K562 (cell line): Measurements from ENCODE around the gene VPS37D. TPM values are rescaled to one million over a fixed set of nuclear protein-coding genes. Genes with fewer than 3 reads are reported as not detected.

Experiments
- BRCA1 ChIP-seq, 2 experiments: fragments of 450-650 bp in 1 of 2; sonication (generic) in 1 of 2; formaldehyde crosslinking in 1 of 2; IDR thresholded peaks; 2 replicates each; pipeline versions ENCODE4 v1.5.0 to v1.6.1; 2017 to 2020; ENCODE audit warnings: mild to moderate bottlenecking in 1 of 2, missing genetic modification reagents in 1 of 2
- CHD7 ChIP-seq: fragments of 200-600 bp; sonication (generic); IDR thresholded peaks from one replicate; pipeline ENCODE4 v1.6.1; 2012; ENCODE audit warnings: mild to moderate bottlenecking, low read depth, low read length, inconsistent platforms
- CTBP1 ChIP-seq: fragments of 450-650 bp; IDR thresholded peaks from 2 replicates; pipeline ENCODE4 v1.6.1; 2016; ENCODE audit warnings: borderline replicate concordance
- FOXK2 ChIP-seq, 2 experiments: fragments of 450-650 bp; IDR thresholded peaks in 1 of 2; conservative IDR thresholded peaks in 1 of 2; 2 replicates each; pipeline ENCODE4 v1.6.1; 2016; ENCODE audit warnings: low read depth in 2 of 2, mild to moderate bottlenecking in 1 of 2
- HIVEP1 ChIP-seq: fragments of 250-450 bp; sonication (Bioruptor Pico); IDR thresholded peaks from 2 replicates; pipeline ENCODE4 v1.4.0; 2020; ENCODE audit warnings: mild to moderate bottlenecking
- KLF1 ChIP-seq: fragments of 450-650 bp; IDR thresholded peaks from 2 replicates; pipeline ENCODE4 v1.6.1; 2016; ENCODE audit warnings: missing genetic modification characterization, missing compliant biosample characterization
- MAZ ChIP-seq, 2 experiments: fragments of 450-650 bp in 1 of 2; sonication (generic) in 1 of 2; formaldehyde crosslinking; IDR thresholded peaks in 1 of 2; conservative IDR thresholded peaks in 1 of 2; 2 replicates each; pipeline versions ENCODE4 v1.4.0 to v1.5.0; 2020; ENCODE audit warnings: mild to moderate bottlenecking in 1 of 2, missing genetic modification reagents in 1 of 2
- NFIC ChIP-seq: fragments of 450-650 bp; IDR thresholded peaks from 2 replicates; pipeline ENCODE4 v1.6.1; 2017; ENCODE audit warnings: mild to moderate bottlenecking, inconsistent platforms
- RBM17 ChIP-seq: fragments of 200-400 bp; formaldehyde crosslinking; IDR thresholded peaks from 2 replicates; pipeline ENCODE4 v1.6.1; 2017; ENCODE audit warnings: low read depth, mild to moderate bottlenecking, low read length, borderline replicate concordance
- RCOR1 ChIP-seq, 2 experiments: IDR thresholded peaks; 2 replicates each; pipeline ENCODE4 v1.6.1; 2012; ENCODE audit warnings: low read depth in 2 of 2, low read length in 2 of 2, borderline replicate concordance in 1 of 2, improper control_type of control experiment in 1 of 2
- RHOXF2B ChIP-seq: fragments of 250-450 bp; sonication (Bioruptor Pico); conservative IDR thresholded peaks from 2 replicates; pipeline ENCODE4 v1.5.1; 2021
- SMARCE1 ChIP-seq: fragments of 450-650 bp; IDR thresholded peaks from 2 replicates; pipeline ENCODE4 v1.7.1; 2016; ENCODE audit warnings: mild to moderate bottlenecking
- SP1 ChIP-seq: sonication (generic); formaldehyde crosslinking; IDR thresholded peaks from 2 replicates; pipeline ENCODE4 v1.8.1; 2022; ENCODE audit warnings: mild to moderate bottlenecking, missing genetic modification reagents
- TCF7 ChIP-seq: sonication (generic); IDR thresholded peaks from 2 replicates; pipeline ENCODE4 v1.6.1; 2016; ENCODE audit warnings: antibody characterized with exemption, borderline replicate concordance
- USF2 ChIP-seq: sonication (generic); formaldehyde crosslinking; IDR thresholded peaks from 2 replicates; pipeline ENCODE4 v1.5.0; 2020; ENCODE audit warnings: missing genetic modification reagents
- ZNF165 ChIP-seq: fragments of 250-450 bp; sonication (Bioruptor Pico); IDR thresholded peaks from 2 replicates; pipeline ENCODE4 v1.4.0; 2020; ENCODE audit warnings: borderline replicate concordance
- ZNF780A ChIP-seq: fragments of 250-450 bp; sonication (Bioruptor Pico); IDR thresholded peaks from 2 replicates; pipeline ENCODE4 v1.5.0; 2021; ENCODE audit warnings: mild to moderate bottlenecking
- polyA plus RNA-seq, 8 experiments: library from polyadenylated mRNA; depleted of rRNA in 4 of 8; stranded (reverse) in 5 of 8; unstranded in 3 of 8; fragments of >200 nt; fragmentation: Nextera tagmentation in 2 of 8; fragmentation: Illumina TruSeq in 1 of 8; extraction: Ambion mirVana in 2 of 8; extraction: Trizol in 1 of 8; gene quantifications; 2 replicates each; pipeline versions ENCODE4 v1.2.1 to v1.2.3, GENCODE V29; 2011 to 2014; ENCODE audit warnings: inconsistent platforms in 1 of 8, missing spikeins in 1 of 8
- total RNA-seq, 7 experiments: library from RNA; depleted of rRNA in 6 of 7; stranded (reverse); fragments of >200 nt in 6 of 7; fragmentation: Illumina TruSeq in 2 of 7; extraction: Trizol in 2 of 7; gene quantifications; 2 replicates each; pipeline versions ENCODE4 v1.2.1 to v1.2.3, GENCODE V29; 2011 to 2021; ENCODE audit warnings: low replicate concordance in 1 of 7

Gene VPS37D
- total and polyA plus RNA-seq, 9 of the 15 experiments (the other 6 are each of a cell fraction or from before 2014, with no cell fraction given), result 0.25 to 2.3 (median 1.0) TPM; not detected in 3

- TF ChIP-seq CHD7 (no peak), HIVEP1 (CRISPR knock-in tag) (0 out of 2 replicates have a peak, but pooled peaks have one; percentile 45), RBM17 (no peak), FOXK2 (conservative IDR thresholded peaks at IDR 0.05 in 1 of 2, IDR thresholded peaks at IDR 0.05 in 1 of 2; ENCODE audit: low read depth in 2 of 2) (peak; percentile 90 to 92), ZNF165 (CRISPR knock-in tag) (no peak), BRCA1 (IDR thresholded peaks at IDR 0.05) (no peak), BRCA1 (CRISPR knock-in tag; IDR thresholded peaks at IDR 0.05) (no peak), ZNF780A (no peak), MAZ (CRISPR knock-in tag; conservative IDR thresholded peaks at IDR 0.05 in 1 of 2, IDR thresholded peaks at IDR 0.05 in 1 of 2) (peak; percentile 66 to 89; a peak in 3 of 4 replicates), SMARCE1 (peak; percentile 87), SP1 (CRISPR knock-in tag) (no peak), KLF1 (peak; percentile 94), RCOR1 (IDR thresholded peaks at IDR 0.05; ENCODE audit: borderline replicate concordance in 1 of 2, low read depth in 2 of 2, low read length in 2 of 2) (peak; percentile 92 to 94), RHOXF2B (CRISPR knock-in tag) (no peak), NFIC (peak; percentile 89), USF2 (CRISPR knock-in tag) (no peak), CTBP1 (peak; percentile 96), TCF7 (no peak; the same call in 1 of the 2 replicates)
Measured at GRCh38 chr7:73715648-73716317, 48.2 kb downstream of the VPS37D start (continued).
